HG03439 (cell line): Measurements from ENCODE around the gene C12orf75.
"Not testable (repeated sequence)": the region's sequence is repeated elsewhere in the genome, so short reads cannot be mapped to it uniquely, and the experiment has no call there.

Experiments used
- ATAC-seq: cut with Tn5 transposase; IDR thresholded peaks from one replicate; pipeline ENCODE4 v1.9.1; 2021; ENCODE audit warnings: mild to moderate bottlenecking, moderate library complexity; ENCODE audit not compliant: unreplicated experiment

Gene C12orf75

GRCh38 chr12:105334582-105334981, 4.1 kb downstream of the C12orf75 start:
- no peak for ATAC-seq

- no peak for ATAC-seq
Observed at GRCh38 chr12:105335856-105336255, 5.4 kb downstream of the C12orf75 start.

GRCh38 chr12:105336411-105336810, 5.9 kb downstream of the C12orf75 start:
- ATAC-seq, result no peak

GRCh38 chr12:105337391-105337790, 6.9 kb downstream of the C12orf75 start:
- no peak for ATAC-seq

- no peak for ATAC-seq
Observed at GRCh38 chr12:105338966-105339365, 8.5 kb downstream of the C12orf75 start.

DNA sequence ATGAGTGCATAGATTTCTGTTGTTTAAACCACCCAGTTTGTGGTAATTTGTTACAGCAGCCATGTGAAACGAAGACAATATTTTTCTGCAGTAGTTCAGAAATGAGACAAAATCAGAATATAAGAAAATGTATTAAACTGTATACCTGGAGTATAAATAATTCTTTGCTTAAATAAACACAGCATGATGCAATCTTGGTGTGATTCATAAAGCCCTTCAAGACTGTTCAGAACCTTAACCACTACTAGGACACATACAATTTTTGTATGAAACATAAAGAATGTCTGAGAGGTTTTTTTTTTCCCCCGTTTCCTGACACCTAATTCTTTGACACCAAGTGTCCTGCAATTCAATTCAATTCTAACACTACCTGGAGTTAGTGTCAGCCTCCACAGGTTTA, 10.5 kb downstream of the C12orf75 start:
- ATAC-seq, result no peak

DNA sequence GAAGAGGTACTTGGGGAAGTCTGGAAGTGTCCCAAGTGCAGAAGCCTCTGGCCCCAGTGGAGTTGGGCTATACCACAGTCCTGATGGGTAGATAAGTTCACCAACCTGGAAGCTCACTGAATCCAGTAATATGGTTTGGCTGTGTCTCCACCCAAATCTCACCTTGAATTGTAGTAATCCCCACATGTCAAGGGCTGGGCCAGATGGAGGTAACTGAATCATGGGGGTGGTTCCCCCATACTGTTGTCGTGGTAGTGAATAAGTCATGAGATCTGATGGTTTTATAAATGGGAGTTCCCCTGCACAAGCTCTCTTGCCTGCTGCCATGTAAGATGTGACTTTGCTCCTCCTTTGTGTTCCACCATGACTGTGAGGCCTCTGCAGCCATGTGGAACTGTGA, 11.1 kb downstream of the C12orf75 start:
- ATAC-seq, result not testable (repeated sequence)

- ATAC-seq, result no peak
Observed at GRCh38 chr12:105342464-105342863, 12.0 kb downstream of the C12orf75 start.

DNA sequence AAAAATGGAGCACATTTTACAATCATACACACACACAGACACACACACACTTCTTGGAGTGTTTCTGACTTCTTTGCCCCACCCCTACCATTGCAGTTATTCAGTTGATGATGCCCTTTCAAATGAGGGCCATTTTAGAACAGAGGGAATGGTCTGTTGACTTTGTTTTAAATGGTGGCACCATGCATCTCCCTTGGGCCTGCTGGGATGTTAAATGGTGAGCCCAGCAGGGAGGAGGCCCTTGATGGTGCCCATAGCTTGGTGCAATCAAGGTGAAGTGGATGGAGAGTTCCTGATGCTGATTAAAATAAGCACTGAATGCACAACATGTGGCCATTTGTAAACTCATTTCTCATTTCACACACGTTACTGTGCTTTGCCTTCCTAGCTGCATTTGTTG, 13.3 kb downstream of the C12orf75 start:
- no peak for ATAC-seq

GRCh38 chr12:105347499-105347898, 17.0 kb downstream of the C12orf75 start:
- ATAC-seq, result no peak

DNA sequence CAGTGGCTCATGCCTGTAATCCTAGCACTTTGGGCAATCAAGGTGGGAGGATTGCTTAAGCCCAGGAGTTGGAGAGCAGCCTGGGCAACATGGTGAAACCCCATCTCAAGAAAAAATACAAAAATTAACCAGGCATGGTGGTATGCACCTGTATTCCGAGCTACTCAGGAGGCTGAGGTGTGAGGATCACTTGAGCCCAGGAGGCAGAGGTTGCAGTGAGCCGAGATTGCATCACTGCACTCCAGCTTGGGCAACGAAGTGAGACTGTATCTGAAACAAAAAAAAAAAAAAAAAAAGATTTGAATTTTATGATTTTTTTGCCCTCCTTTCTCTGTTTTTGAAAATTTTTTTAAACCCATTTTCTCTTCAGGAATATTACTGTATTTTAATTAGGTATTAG, 17.7 kb downstream of the C12orf75 start:
- ATAC-seq, result no peak

DNA sequence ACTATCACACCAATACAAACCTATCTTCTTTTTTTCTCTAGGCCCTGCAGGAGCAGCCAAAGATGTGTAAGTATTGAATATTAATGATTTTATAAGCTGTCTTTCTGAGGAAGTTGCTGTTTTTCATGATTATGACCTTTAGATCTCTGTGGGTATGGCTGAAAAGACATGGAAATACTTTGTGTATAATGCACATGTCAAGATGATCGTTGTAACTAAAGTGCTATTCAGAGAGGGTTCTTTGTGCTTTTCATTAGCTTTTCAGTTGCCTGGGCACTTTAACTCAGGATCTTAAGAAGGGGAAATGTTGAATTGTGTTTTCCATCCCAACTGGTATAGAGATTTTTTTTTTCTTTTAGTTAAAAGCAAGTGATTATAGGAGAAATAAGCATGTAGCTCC, 18.1 kb downstream of the C12orf75 start:
- ATAC-seq, result no peak

DNA sequence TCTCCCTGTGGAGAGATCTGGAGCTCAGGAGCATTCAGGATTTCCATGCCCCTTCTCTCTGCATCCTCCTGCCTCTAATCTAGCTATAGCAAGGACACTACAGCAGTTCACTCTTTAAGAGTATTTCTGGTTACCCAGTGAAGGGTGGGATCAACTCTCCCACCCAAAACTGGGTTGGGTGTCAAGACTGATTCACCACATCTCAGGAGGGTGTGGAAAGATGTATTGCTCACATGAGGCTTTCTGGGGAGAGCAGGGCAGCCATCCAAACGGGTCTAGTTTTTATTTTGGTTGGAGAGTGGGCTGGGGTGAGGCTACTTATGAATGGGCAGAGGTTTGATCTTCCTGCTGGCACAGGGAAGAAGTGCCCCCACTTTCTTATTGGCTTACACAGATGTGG, 18.6 kb downstream of the C12orf75 start:
- no peak for ATAC-seq

GRCh38 chr12:105351523-105351922, 21.0 kb downstream of the C12orf75 start:
- ATAC-seq, result peak; percentile 35

DNA sequence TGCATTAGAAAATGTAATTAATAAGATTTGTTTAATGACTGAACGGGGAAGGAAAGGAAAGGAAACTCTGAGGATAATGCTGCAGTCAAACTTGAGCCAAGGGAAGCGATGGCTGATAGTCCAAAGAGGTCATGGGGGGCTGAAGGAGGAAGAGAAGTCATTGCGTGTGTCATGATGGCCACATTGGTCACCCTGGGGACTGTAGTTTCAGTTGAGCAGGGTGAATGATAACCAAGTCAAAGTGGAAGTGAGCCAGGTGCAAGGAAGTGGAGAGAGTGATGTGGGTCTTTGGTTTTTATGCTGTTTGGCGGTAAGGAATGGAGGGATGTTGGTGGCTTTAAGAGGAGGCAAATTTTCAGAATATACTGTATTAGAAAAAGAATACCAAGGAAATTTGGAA, 21.6 kb downstream of the C12orf75 start:
- peak; percentile 68 for ATAC-seq

- no peak for ATAC-seq
Observed at GRCh38 chr12:105352940-105353635, 22.6 kb downstream of the C12orf75 start.

GRCh38 chr12:105355752-105356151, 25.3 kb downstream of the C12orf75 start:
- ATAC-seq, result no peak

DNA sequence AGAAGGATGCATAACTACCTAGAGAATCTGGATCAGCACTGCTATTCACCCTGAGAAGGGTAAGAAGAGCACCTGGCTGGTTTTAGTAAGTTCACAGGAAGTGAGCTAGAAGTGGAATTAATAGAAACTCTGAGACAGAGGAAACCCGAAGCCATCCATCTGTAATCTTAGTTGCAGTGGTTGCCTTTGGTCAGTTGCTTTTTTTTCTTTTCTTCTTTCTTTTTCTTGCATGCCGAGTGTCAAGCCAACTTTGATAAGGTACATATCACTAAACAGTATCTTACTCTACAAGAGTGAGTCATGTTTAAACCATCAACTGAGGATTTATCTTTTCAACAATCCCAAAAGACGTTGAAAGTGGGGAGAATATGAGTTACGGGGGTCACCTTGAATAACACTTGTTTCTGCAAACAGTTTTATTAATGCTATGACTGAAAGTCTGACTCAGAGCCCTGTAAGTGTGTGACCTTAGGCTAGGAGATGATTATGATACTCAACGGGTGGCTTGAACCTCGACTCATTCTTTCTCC, 26.7 kb downstream of the C12orf75 start:
- peak; percentile 70 for ATAC-seq

DNA sequence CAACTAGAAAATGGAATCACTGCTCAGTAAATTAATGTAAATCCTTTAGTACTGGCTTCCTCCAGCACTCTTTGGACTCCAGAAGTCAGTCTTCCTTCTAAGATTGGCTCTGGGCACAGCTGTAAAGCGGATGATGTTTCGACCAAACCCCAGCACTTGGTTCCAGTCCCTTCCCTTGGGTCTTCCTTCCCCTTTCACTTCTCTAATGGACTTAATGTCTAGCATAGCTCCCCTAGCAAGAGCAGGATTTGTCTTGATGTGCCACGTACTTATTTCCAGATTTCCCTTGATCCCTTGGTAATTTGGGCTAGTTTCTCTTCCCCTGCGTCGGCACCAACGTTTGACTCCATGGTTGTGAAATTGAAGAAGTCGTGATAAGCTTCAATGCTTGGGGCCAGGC, 28.3 kb downstream of the C12orf75 start:
- ATAC-seq, result no peak

- ATAC-seq, result no peak
Observed at GRCh38 chr12:105359856-105360255, 29.4 kb downstream of the C12orf75 start.

GRCh38 chr12:105363890-105364289, 33.4 kb downstream of the C12orf75 start:
- no peak for ATAC-seq

- no peak for ATAC-seq
Observed at GRCh38 chr12:105365231-105365630, 34.7 kb downstream of the C12orf75 start.
